GM12878 (cell line): Measurements from ENCODE around the gene CCDC112.

Experiments
- CTCF ChIP-seq, 3 experiments: IDR thresholded peaks in 2 of 3; conservative IDR thresholded peaks in 1 of 3; 2 replicates each; pipeline ENCODE4 v1.5.1; 2011; ENCODE audit warnings: low read depth in 3 of 3, low read length in 3 of 3, mild to moderate bottlenecking in 3 of 3, control low read depth in 2 of 3, moderate library complexity in 2 of 3, inconsistent platforms in 1 of 3, mixed read lengths in 1 of 3; ENCODE audit not compliant: control insufficient read depth in 2 of 3, insufficient read depth in 1 of 3; ENCODE audit errors: extremely low read depth in 1 of 3
- EGR1 ChIP-seq, 2 experiments: IDR thresholded peaks; 1 replicate in 1 of 2; 2 replicates in 1 of 2; pipeline ENCODE4 v1.6.1; 2011 to 2012; ENCODE audit warnings: low read depth in 2 of 2, low read length in 2 of 2, borderline replicate concordance in 1 of 2, mild to moderate bottlenecking in 1 of 2, moderate library complexity in 1 of 2
- IKZF1 ChIP-seq: fragments of 450-650 bp; conservative IDR thresholded peaks from 2 replicates; pipeline ENCODE4 v1.6.1; 2017; ENCODE audit warnings: antibody characterized with exemption, mild to moderate bottlenecking
- MAX ChIP-seq: IDR thresholded peaks from 2 replicates; pipeline ENCODE4 v1.6.1; 2012; ENCODE audit warnings: low read depth, low read length, improper control_type of control experiment
- NFIC ChIP-seq: IDR thresholded peaks from 2 replicates; pipeline ENCODE4 v1.6.1; 2012; ENCODE audit warnings: low read depth, mild to moderate bottlenecking, inconsistent platforms, low read length, moderate library complexity
- NFYA ChIP-seq: IDR thresholded peaks from 2 replicates; pipeline ENCODE4 v1.6.1; 2011; ENCODE audit warnings: low read depth, mild to moderate bottlenecking, low read length, improper control_type of control experiment, borderline replicate concordance
- POLR2A ChIP-seq: IDR thresholded peaks from 2 replicates; pipeline ENCODE4 v1.6.1; 2011; ENCODE audit warnings: low read depth, mild to moderate bottlenecking, low read length
- POLR2AphosphoS2 ChIP-seq: IDR thresholded peaks from 2 replicates; pipeline ENCODE4 v1.6.1; 2011; ENCODE audit warnings: low read depth, mild to moderate bottlenecking, low read length, improper control_type of control experiment, moderate library complexity
- SMC3 ChIP-seq: IDR thresholded peaks from 2 replicates; pipeline ENCODE4 v1.6.1; 2011; ENCODE audit warnings: low read length, improper control_type of control experiment, borderline replicate concordance
- USF2 ChIP-seq: IDR thresholded peaks from 2 replicates; pipeline ENCODE4 v1.6.1; 2011; ENCODE audit warnings: low read depth, low read length, improper control_type of control experiment, borderline replicate concordance
- YY1 ChIP-seq: IDR thresholded peaks from 2 replicates; pipeline ENCODE4 v1.6.1; 2011; ENCODE audit warnings: low read depth, mild to moderate bottlenecking, low read length

- TF ChIP-seq IKZF1 (no peak), CTCF (IDR thresholded peaks at IDR 0.05 in 2 of 3, conservative IDR thresholded peaks at IDR 0.05 in 1 of 3; ENCODE audit: control insufficient read depth in 2 of 3, extremely low read depth in 1 of 3, insufficient read depth in 1 of 3, low read depth in 3 of 3, low read length in 3 of 3) (no peak), MAX (no peak), POLR2A (no peak), NFYA (no peak), EGR1 (IDR thresholded peaks at IDR 0.05; ENCODE audit: borderline replicate concordance in 1 of 2, low read depth in 2 of 2, low read length in 2 of 2) (no peak), POLR2AphosphoS2 (no peak), SMC3 (no peak), USF2 (no peak), YY1 (0 out of 2 replicates have a peak, but pooled peaks have one; percentile 15), NFIC (no peak)
These were observed 33.0 kb upstream of the CCDC112 start for GRCh38 chr5:115329475-115329874.
